Measurements from ENCODE around the gene NXPH2.

The NXPH2 gene

GRCh38 chr2:138779781-138780445 lies at the start of gene NXPH2:
TSS of gene NXPH2 (minus strand) at chr2:138780390. CDS start at chr2:138780241, 149 bp downstream.
- DNase-seq = no peak

GRCh38 chr2:138829326-138829919 lies 49.2 kb upstream of the NXPH2 start:
- DNase-seq = peak; percentile 14

- DNase-seq = peak; percentile 55
Observed at GRCh38 chr2:138827426-138828054, 47.4 kb upstream of the NXPH2 start.

- DNase-seq = no peak
Observed at GRCh38 chr2:138823666-138824065, 43.5 kb upstream of the NXPH2 start.

GRCh38 chr2:138819964-138820363 lies 39.8 kb upstream of the NXPH2 start:
- DNase-seq = no peak

- no peak for DNase-seq
Observed at GRCh38 chr2:138818556-138818955, 38.4 kb upstream of the NXPH2 start.

GRCh38 chr2:138814123-138814898 lies 34.1 kb upstream of the NXPH2 start:
- DNase-seq = no peak

- no peak for DNase-seq
Observed at GRCh38 chr2:138811431-138811830, 31.2 kb upstream of the NXPH2 start.

GRCh38 chr2:138794724-138795123 lies 14.5 kb upstream of the NXPH2 start:
- no peak for DNase-seq

- DNase-seq = peak; percentile 19
Observed at GRCh38 chr2:138787053-138787666, 7.0 kb upstream of the NXPH2 start.

GRCh38 chr2:138782383-138782782 lies 2.2 kb upstream of the NXPH2 start:
- DNase-seq = no peak

GRCh38 chr2:138780908-138781307 lies 718 bp upstream of the NXPH2 start:
- DNase-seq = no peak

- no peak for DNase-seq
Observed at GRCh38 chr2:138780446-138780880, 273 bp upstream of the NXPH2 start.

GRCh38 chr2:138779406-138779780 lies 797 bp downstream of the NXPH2 start:
- DNase-seq = no peak

- no peak for DNase-seq
Observed at GRCh38 chr2:138777996-138778395, 2.2 kb downstream of the NXPH2 start.

- no peak for DNase-seq
Observed at GRCh38 chr2:138775736-138776135, 4.5 kb downstream of the NXPH2 start.

- DNase-seq = no peak
Observed at GRCh38 chr2:138771534-138771933, 8.7 kb downstream of the NXPH2 start.

- DNase-seq = no peak
Observed at GRCh38 chr2:138767101-138767500, 13.1 kb downstream of the NXPH2 start.

- no peak for DNase-seq
Observed at GRCh38 chr2:138766464-138766863, 13.7 kb downstream of the NXPH2 start.

GRCh38 chr2:138763971-138764370 lies 16.2 kb downstream of the NXPH2 start:
- no peak for DNase-seq

GRCh38 chr2:138762533-138762932 lies 17.7 kb downstream of the NXPH2 start:
- DNase-seq = no peak

GRCh38 chr2:138760676-138761075 lies 19.5 kb downstream of the NXPH2 start:
- DNase-seq = no peak

GRCh38 chr2:138757384-138757783 lies 22.8 kb downstream of the NXPH2 start:
- DNase-seq = no peak

Data from CD4-positive, alpha-beta T cell treated with Interleukin-17A for 1 hour (primary cell).